Activated CD4-positive, alpha-beta memory T cell treated with anti-CD3 and anti-CD28 coated beads, Interleukin-2, amount 10 ng/mL, durations not matched to agents 7 days and 5 days (primary cell): ENCODE results near the gene ERVV-1. TPM values are rescaled to one million over a fixed set of nuclear protein-coding genes. Genes with fewer than 3 reads are reported as not detected.

Experiments used
- CTCF ChIA-PET: fragments of 350-600 bp; sonication (Branson Sonifier 250); formaldehyde crosslinking; loops from one replicate; lab custom pipeline; 2021; ENCODE audit warnings: antibody characterized with exemption, inconsistent platforms; lab: Charles Lee
- POLR2A ChIA-PET: fragments of 350-600 bp; sonication (Branson Sonifier 250); formaldehyde crosslinking; loops from one replicate; lab custom pipeline; 2021; ENCODE audit warnings: antibody characterized with exemption; lab: Charles Lee
- DNase-seq: peaks from one replicate; pipeline ENCODE4 v3.0.0-alpha.2; 2020
- H3K27ac Mint-ChIP-seq: one replicate; pipeline ENCODE4 v1.8.0; 2021; ENCODE audit warnings: mild to moderate bottlenecking, mixed read lengths
- H3K27me3 Mint-ChIP-seq: one replicate; pipeline ENCODE4 v1.8.0; 2021; ENCODE audit warnings: mixed read lengths
- H3K36me3 Mint-ChIP-seq: one replicate; pipeline ENCODE4 v1.8.0; 2021; ENCODE audit warnings: low read depth, mixed read lengths
- H3K4me1 Mint-ChIP-seq: one replicate; pipeline ENCODE4 v1.8.0; 2021; ENCODE audit warnings: mixed read lengths
- H3K4me3 Mint-ChIP-seq: one replicate; pipeline ENCODE4 v1.8.0; 2021; ENCODE audit warnings: mild to moderate bottlenecking, mixed read lengths
- H3K9me3 Mint-ChIP-seq: one replicate; pipeline ENCODE4 v1.8.0; 2021; ENCODE audit warnings: mixed read lengths
- total RNA-seq, 2 experiments: library from RNA; stranded (reverse); gene quantifications; one replicate each; pipeline ENCODE4 v1.2.3, GENCODE V29; 2021

The ERVV-1 gene
- total RNA-seq, 2 experiments from 2014 or later = not detected

GRCh38 chr19:53037101-53038097 lies 23.7 kb downstream of the ERVV-1 start:
- peaks cover 6% of the 10 kb centered on the region for H3K36me3 Mint-ChIP-seq
- no peaks in the 10 kb centered on the region for H3K4me1 Mint-ChIP-seq
- no peak overlapping the region for H3K27ac Mint-ChIP-seq
- no peak for DNase-seq
- no peak overlapping the region for H3K4me3 Mint-ChIP-seq
- CTCF ChIA-PET = no interaction called here
- no peaks in the 10 kb centered on the region for H3K27me3 Mint-ChIP-seq
- POLR2A ChIA-PET = no interaction called here
- H3K9me3 Mint-ChIP-seq = peaks cover 50% of the 10 kb centered on the region

- CTCF ChIA-PET = no interaction called here
- no peak overlapping the region for H3K27ac Mint-ChIP-seq
- no peaks in the 10 kb centered on the region for H3K27me3 Mint-ChIP-seq
- POLR2A ChIA-PET = no interaction called here
- H3K36me3 Mint-ChIP-seq = peaks cover 4% of the 10 kb centered on the region
- H3K9me3 Mint-ChIP-seq = peaks cover 42% of the 10 kb centered on the region
- H3K4me1 Mint-ChIP-seq = no peaks in the 10 kb centered on the region
- no peak for DNase-seq
- no peak overlapping the region for H3K4me3 Mint-ChIP-seq
Observed at GRCh38 chr19:53041366-53041765, 27.6 kb downstream of the ERVV-1 start.

- Mint-ChIP-seq H3K4me1 (no peaks in the 10 kb centered on the region), H3K4me3 (no peak overlapping the region), H3K27me3 (no peaks in the 10 kb centered on the region), H3K27ac (no peak overlapping the region), H3K9me3 (peaks cover 33% of the 10 kb centered on the region), H3K36me3 (no peaks in the 10 kb centered on the region)
- ChIA-PET CTCF (no interaction called here), POLR2A (no interaction called here)
- no peak for DNase-seq
Observed at GRCh38 chr19:53045536-53045935, 31.8 kb downstream of the ERVV-1 start.

GRCh38 chr19:53047379-53047778 lies 33.7 kb downstream of the ERVV-1 start:
- no peak for DNase-seq
- ChIA-PET POLR2A (no interaction called here), CTCF (no interaction called here)
- H3K4me1 Mint-ChIP-seq = no peaks in the 10 kb centered on the region
- H3K27me3 Mint-ChIP-seq = no peaks in the 10 kb centered on the region
- H3K9me3 Mint-ChIP-seq = peaks cover 33% of the 10 kb centered on the region
- no peak overlapping the region for H3K27ac Mint-ChIP-seq
- no peaks in the 10 kb centered on the region for H3K36me3 Mint-ChIP-seq
- H3K4me3 Mint-ChIP-seq = no peak overlapping the region

GRCh38 chr19:53055117-53055516 lies 41.4 kb downstream of the ERVV-1 start:
- no peak overlapping the region for H3K4me3 Mint-ChIP-seq
- DNase-seq = no peak
- no peaks in the 10 kb centered on the region for H3K27me3 Mint-ChIP-seq
- peaks cover 3% of the 10 kb centered on the region for H3K4me1 Mint-ChIP-seq
- CTCF ChIA-PET = interaction anchor here (0.7 kb wide), 1 partner anchor 92 kb away, joined by 3 read pairs; the partner anchor contains the start of gene ZNF816
- peaks cover 44% of the 10 kb centered on the region for H3K9me3 Mint-ChIP-seq
- POLR2A ChIA-PET = no interaction called here
- H3K36me3 Mint-ChIP-seq = peaks cover 9% of the 10 kb centered on the region
- no peak overlapping the region for H3K27ac Mint-ChIP-seq

- peaks cover 40% of the 10 kb centered on the region for H3K9me3 Mint-ChIP-seq
- no peak overlapping the region for H3K27ac Mint-ChIP-seq
- H3K4me3 Mint-ChIP-seq = no peak overlapping the region
- H3K4me1 Mint-ChIP-seq = peaks cover 3% of the 10 kb centered on the region
- H3K36me3 Mint-ChIP-seq = peaks cover 12% of the 10 kb centered on the region
- DNase-seq = no peak
- ChIA-PET CTCF (no interaction called here), POLR2A (no interaction called here)
- no peaks in the 10 kb centered on the region for H3K27me3 Mint-ChIP-seq
Observed at GRCh38 chr19:53057904-53058580, 44.3 kb downstream of the ERVV-1 start.

Other genes starting within 250 kb of the ERVV-1 start
- 10 to 100 TPM; 16.9 to 17.5 TPM for gene ZNF600, start 227.1 kb upstream of the ERVV-1 start, total RNA-seq
- gene ZNF28, start 192.3 kb upstream of the ERVV-1 start, total RNA-seq = 10 to 100 TPM; 18.0 to 24.5 TPM
- gene ZNF468, start 156.3 kb upstream of the ERVV-1 start, total RNA-seq = 10 to 100 TPM; 16.0 to 16.4 TPM
- 1 to 10 TPM; 4.0 to 4.1 TPM for gene ZNF320, start 116.3 kb upstream of the ERVV-1 start, total RNA-seq
- 1 to 10 TPM; 5.9 to 6.9 TPM for gene ZNF888, start 90.5 kb upstream of the ERVV-1 start, total RNA-seq
- 10 to 100 TPM; 11.8 to 14.9 TPM for gene ZNF816, start 51.0 kb upstream of the ERVV-1 start, total RNA-seq
- not detected for gene ERVV-2, start 30.8 kb downstream of the ERVV-1 start, total RNA-seq
- gene ZNF160, start 89.5 kb downstream of the ERVV-1 start, total RNA-seq = 10 to 100 TPM; 37.5 to 38.1 TPM
- gene ZNF415, start 119.0 kb downstream of the ERVV-1 start, total RNA-seq = under 1 TPM; 0.13 to 0.33 TPM
- 1 to 10 TPM; 6.5 TPM for gene ZNF347, start 145.1 kb downstream of the ERVV-1 start, total RNA-seq
- 1 to 10 TPM; 2.0 to 4.3 TPM for gene ZNF665, start 179.4 kb downstream of the ERVV-1 start, total RNA-seq
- gene ZNF677, start 241.0 kb downstream of the ERVV-1 start, total RNA-seq = 1 to 10 TPM; 4.7 to 6.1 TPM
- gene VN1R2, start 244.4 kb downstream of the ERVV-1 start, total RNA-seq = not detected